SJCRH30 (cell line): ENCODE results near the gene IGDCC3. TPM values are rescaled to one million over a fixed set of nuclear protein-coding genes. Genes with fewer than 3 reads are reported as not detected.

Experiments
- DNase-seq, 2 experiments: peaks; one replicate each; pipeline ENCODE4 v3.0.0-alpha.2; 2015 to 2020
- H3K27ac ChIP-seq: fragments of 250-450 bp; sonication (Bioruptor Pico); 2 replicates; pipeline ENCODE4 v1.5.1; 2020; ENCODE audit warnings: mild to moderate bottlenecking, moderate library complexity
- H3K27me3 ChIP-seq: fragments of 250-450 bp; sonication (Bioruptor Pico); 2 replicates; pipeline ENCODE4 v1.5.1; 2020; ENCODE audit warnings: mild to moderate bottlenecking, moderate library complexity
- H3K36me3 ChIP-seq: fragments of 250-450 bp; sonication (Bioruptor Pico); 2 replicates; pipeline ENCODE4 v1.5.1; 2020; ENCODE audit warnings: mild to moderate bottlenecking, moderate library complexity
- H3K4me1 ChIP-seq: fragments of 250-450 bp; sonication (Bioruptor Pico); 2 replicates; pipeline ENCODE4 v1.5.1; 2020; ENCODE audit warnings: mild to moderate bottlenecking, moderate library complexity
- H3K4me3 ChIP-seq: fragments of 250-450 bp; sonication (Bioruptor Pico); 2 replicates; pipeline ENCODE4 v1.5.1; 2020; ENCODE audit warnings: mild to moderate bottlenecking, moderate library complexity
- H3K9me3 ChIP-seq: fragments of 250-450 bp; sonication (Bioruptor Pico); replicated peaks from 2 replicates; pipeline ENCODE4 v1.5.1; 2020; ENCODE audit warnings: mild to moderate bottlenecking, moderate library complexity
- total RNA-seq: library from RNA; depleted of rRNA; stranded (reverse); fragments of >200 nt; shearing (Covaris generic); gene quantifications from 2 replicates; pipeline ENCODE4 v1.2.3, GENCODE V29; 2014; rRNA removed

The IGDCC3 gene
- total RNA-seq, 1 experiment from 2014 or later = 8.7 TPM

DNA sequence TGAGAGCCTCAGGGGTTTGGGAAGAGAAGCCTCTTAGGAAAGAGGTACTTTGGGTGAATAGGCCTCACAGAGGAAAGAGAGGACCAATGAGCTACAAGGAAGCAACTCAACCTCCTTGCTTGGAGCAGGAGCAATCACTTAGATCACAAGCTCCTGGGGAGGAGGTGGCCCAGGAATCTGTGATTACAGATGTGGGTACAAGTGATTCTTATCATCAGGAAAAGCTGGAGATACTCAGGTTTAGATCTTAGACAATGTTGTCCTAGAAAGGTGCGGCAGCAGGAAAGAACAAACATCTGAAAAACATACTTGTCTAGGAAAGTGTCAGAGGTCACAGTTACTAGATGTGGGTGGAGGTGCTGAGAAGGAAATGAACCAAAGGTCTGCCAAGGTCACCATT is 99.3 kb downstream of the IGDCC3 start:
- Histone ChIP-seq H3K36me3 (no peaks in the 10 kb centered on the region), H3K27ac (no peak overlapping the region), H3K4me3 (no peak overlapping the region), H3K4me1 (no peaks in the 10 kb centered on the region), H3K27me3 (no peaks in the 10 kb centered on the region), H3K9me3 (no peaks in the 10 kb centered on the region)
- DNase-seq = no peak

Other genes starting within 250 kb of the IGDCC3 start
- gene PDCD7, start 244.2 kb downstream of the IGDCC3 start, total RNA-seq = 22.8 and 25.4 TPM in 2 replicates
- gene CLPX, start 192.7 kb downstream of the IGDCC3 start, total RNA-seq = 43.3 and 44.2 TPM in 2 replicates
- 0.05 TPM in 1 of 2 replicates, not detected in the other for gene CILP, start 166.5 kb downstream of the IGDCC3 start, total RNA-seq
- 12.9 TPM in 2 replicates for gene PARP16, start 91.1 kb downstream of the IGDCC3 start, total RNA-seq
- gene RNU5A-1, start 82.0 kb downstream of the IGDCC3 start, total RNA-seq = not detected in 2 replicates
- gene RNU5B-1, start 73.3 kb downstream of the IGDCC3 start, total RNA-seq = not detected in 2 replicates
- 7.3 and 8.6 TPM in 2 replicates for gene IGDCC4, start 44.9 kb upstream of the IGDCC3 start, total RNA-seq
- 30.7 and 34.7 TPM in 2 replicates for gene DPP8, start 139.7 kb upstream of the IGDCC3 start, total RNA-seq
- 183 and 186 TPM in 2 replicates for gene HACD3, start 152.5 kb upstream of the IGDCC3 start, total RNA-seq
- gene INTS14, start 233.1 kb upstream of the IGDCC3 start, total RNA-seq = 41.9 and 47.6 TPM in 2 replicates
- gene SLC24A1, start 243.9 kb upstream of the IGDCC3 start, total RNA-seq = 3.6 and 4.4 TPM in 2 replicates